ENCODE measurements around the gene AHI1. TPM values are rescaled to one million over a fixed set of nuclear protein-coding genes. Genes with fewer than 3 reads are reported as not detected.

Gene AHI1
- total RNA-seq, 1 experiment from 2014 or later: 6.4 TPM

DNA sequence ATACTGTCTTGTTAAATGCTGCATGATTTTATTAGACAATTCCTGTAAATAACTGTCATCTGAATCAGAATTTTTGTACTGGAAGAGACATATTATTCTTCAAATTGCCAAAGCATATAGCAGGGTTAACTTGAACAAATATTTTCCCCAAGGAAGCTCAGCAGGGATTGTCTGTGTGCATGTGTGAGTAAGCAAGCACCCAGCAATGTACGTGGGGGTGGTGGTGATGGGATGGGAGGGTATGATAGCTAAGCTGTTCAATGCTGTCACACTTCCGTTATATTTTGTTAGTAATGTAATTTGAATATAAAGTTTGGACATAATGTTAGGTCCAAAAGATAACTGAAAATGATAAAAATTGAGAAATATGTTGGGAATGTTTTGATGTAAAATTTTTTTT is 198.3 kb downstream of the AHI1 start:
- DNase-seq (ENCODE audit: low spot score): no peak

DNA sequence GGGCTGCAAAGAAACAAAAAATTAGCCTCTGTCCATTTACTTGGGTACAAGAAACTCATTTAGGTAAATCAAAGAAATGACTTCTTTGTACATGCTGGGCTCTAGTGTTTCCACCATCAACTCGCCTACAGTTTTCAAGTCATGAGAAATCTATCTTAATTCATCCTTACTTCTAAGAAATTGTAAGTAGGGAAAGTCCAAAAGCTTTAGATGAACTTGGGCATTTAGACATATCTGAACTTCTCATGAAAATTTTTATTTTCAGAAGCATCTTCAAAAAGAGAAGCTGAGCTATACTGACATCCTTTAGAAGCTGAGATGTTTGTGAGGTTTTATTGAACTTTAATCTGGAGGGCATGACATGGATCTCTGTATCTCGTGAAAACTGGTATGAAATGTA is 199.1 kb downstream of the AHI1 start:
- DNase-seq (ENCODE audit: low spot score): no peak

DNA sequence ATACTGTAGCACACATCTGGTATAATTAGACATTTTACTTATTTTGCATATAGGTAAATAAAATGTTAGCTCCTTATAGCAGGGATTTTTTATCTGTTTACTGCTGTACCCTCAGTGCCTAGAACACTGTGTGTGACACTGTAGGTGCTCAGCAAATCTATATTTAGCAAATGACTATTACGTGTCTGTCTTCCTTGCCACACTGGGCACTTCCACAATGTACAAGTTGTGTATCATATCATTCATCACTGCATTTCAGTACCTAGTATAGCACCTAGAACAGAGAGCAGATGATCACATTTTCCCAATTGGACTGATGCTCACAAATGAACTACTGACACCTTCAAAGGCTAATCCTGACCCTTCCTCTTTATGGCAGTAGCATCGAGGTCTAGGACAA is 200.8 kb downstream of the AHI1 start:
- no peak for DNase-seq (ENCODE audit: low spot score)

DNA sequence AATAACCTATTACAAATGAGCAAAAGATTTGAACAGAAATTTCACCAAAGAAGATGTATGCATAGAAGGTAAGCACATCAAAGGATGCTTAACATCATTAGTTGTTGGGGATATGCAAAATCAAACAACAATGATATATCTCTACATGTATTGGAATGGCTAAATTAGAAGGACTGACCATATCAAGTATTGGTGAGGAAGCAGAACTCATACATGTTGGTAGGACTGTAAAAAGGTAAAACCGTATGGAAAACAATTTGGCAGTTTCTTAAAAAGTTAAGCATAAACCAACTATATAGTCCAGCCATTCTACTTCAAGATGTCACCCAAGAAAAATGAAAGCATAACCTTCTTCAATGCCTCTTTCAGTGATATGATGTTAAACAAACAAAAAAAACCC is 202.5 kb downstream of the AHI1 start:
- DNase-seq (ENCODE audit: low spot score): no peak

DNA sequence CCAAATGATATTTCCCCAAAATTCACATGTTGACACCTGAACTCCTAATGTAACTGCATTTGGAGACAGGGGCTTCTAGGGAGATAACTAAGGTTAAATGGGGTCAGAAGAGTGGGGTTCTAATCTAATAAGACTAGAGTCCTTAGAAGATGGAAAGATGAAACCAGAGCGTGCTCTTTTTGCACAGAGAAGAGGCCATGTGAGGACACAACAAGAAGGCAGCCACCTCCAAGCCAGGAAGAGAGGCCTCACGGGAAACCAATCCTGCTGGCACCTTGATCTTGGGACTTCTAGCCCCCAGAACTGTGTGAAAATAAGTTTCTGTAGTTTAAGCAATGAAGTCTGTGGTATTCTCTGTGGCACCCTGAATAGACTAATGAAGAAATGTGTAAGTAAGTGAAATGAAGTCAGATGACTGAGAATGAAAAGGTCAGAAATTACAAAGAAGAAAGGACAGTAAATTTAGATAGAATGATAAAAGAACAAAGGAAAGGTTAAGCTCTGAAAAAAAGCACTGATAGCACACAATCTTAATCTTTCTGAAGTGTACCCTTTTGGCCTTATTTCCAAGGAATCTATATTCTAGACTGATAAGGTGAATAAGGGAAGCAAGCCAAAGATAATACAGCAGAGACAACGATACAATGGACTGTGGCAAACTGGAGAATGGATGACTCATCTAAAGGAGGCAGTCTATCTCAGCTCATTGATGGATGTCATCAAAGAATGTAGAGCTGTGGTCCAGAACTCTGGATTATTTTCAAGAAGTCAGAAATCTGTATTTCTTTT is 206.1 kb downstream of the AHI1 start:
- DNase-seq (ENCODE audit: low spot score): no peak

DNA sequence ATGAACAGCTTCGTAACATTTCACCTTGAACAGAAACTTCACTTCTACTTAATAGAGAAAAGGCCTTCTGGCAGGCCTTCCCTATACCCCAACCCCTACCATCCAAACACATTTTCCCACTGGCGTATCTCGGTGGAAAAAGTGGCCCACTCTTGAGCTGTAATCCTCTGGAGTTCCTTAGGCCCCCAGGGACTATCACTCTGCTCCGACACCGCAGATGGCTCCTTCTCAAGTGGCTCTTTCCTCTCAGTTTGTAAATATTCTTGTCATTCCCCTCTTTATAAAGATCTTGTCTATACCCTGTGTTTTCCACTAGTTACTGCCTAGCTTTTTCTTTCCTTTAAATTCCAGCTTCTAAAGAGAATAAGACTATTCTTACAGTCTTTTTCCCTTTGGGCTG is 207.7 kb downstream of the AHI1 start:
- DNase-seq (ENCODE audit: low spot score): no peak

DNA sequence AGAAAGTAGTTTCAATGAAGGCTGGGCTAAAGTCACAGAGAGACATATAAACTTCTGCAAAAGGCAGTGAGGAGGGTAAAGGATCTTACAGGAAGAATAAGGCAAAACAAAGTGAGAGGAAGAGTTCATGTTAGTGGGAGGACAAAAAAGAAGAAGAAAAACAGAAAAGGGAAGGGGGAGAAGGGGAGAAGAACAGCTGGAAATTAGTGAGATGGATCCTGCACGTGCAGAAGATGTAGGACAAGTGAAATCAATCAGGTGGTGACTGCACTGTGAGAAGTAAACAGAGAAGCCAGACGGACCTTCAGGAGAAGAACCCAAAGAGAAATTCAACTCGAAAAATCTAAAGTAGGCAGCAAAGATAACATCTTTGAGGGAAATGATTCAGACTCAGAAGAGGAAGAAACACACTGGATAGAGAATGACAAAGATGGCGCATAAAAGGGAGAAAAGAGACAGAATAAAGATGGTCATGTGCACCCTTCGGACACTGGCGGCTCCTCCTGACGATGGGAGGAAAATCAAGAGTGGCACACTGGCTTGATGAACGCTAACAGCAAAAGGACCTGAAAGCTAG is 210.5 kb downstream of the AHI1 start:
- DNase-seq (ENCODE audit: low spot score): no peak

DNA sequence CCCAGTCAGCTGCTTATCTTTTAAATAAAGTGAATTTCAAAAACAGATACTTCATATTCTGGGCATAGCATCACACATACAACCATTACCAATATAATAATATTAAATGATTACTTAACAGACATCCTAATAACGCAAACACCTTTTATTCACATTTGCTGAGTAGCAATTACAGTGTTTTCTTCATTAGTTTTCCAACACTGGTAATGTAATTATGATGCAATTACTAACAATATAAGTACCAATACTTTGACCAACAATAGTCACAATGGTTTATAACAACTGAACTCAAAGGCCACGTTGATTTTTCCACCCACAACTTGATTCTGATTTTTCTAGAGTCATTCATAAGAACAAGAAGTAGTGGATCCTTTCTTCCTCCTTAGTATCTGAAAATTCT is 212.4 kb downstream of the AHI1 start:
- no peak for DNase-seq (ENCODE audit: low spot score)

DNA sequence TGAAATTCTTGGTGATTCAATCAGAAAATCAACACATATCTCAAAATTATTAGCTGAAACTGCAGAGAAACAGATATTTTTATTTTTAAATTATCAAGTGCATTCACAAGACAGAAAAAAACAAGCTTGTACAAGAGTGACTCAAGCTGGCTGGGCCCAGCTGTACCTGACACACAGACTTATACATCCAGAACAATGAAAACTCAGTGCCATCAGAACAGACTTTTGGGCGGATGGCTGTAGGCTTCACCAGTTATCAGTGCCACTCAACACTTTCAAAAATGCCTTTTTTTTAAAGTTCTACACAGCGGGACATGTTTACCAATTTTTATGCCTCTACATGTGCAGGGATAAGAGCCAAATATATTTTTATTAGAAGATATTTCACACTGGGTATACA is 213.6 kb downstream of the AHI1 start:
- no peak for DNase-seq (ENCODE audit: low spot score)

DNA sequence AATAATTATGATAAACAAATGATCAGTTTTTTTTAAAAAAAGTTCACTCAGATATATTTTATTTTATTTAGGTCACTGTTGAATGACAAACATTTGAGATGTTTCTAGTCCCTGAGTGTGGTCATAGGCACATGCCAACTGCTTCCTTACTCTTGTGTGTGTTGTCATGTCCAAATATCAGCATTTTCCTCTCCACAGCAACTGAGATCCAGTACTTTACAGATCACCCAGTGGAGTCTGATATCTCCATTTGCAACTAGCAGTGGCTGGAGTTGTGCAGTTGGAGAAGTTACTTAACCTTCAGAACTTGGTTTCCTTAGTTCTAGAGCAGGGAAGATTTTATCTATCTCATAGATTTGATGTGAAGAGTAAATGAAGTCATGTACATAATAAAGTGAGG is 215.1 kb downstream of the AHI1 start:
- DNase-seq (ENCODE audit: low spot score): no peak

DNA sequence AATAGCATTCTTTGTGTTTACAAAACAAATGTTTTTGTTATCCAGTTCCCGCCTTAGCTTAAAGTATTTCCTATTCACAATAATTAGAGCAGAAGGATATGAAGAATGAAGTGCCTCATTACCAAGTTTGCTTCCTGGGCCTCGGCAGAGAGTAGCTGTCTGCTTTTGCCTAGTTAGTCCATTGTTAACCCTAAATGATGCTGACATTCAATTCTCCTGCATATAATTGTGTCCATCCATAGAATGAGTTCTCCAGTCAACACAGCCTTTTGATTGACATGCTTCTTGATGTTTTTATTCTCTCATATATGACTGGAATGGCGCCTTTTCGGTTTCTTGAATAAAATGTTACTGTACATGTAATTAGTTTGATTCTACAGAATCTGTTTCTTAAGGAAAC is 215.6 kb downstream of the AHI1 start:
- DNase-seq (ENCODE audit: low spot score): no peak

DNA sequence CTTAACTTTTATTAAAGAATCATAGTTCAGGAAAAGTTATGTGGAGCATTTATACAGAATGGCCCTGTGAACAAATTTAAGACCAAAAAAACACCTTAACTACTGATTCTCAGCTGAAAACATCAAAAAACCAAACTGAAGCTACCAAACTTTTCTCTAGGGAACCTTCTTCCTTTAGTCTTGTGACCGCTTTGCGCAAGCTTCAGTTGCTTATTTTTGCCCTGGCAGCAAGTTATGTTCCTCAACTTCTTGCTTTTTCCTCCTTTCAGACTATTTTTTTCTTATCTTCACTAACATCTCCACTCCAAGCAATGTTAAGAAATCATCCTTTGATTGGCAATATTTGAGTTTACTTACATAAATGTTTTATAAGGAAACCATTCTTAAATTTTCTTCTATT is 216.3 kb downstream of the AHI1 start:
- no peak for DNase-seq (ENCODE audit: low spot score)

DNA sequence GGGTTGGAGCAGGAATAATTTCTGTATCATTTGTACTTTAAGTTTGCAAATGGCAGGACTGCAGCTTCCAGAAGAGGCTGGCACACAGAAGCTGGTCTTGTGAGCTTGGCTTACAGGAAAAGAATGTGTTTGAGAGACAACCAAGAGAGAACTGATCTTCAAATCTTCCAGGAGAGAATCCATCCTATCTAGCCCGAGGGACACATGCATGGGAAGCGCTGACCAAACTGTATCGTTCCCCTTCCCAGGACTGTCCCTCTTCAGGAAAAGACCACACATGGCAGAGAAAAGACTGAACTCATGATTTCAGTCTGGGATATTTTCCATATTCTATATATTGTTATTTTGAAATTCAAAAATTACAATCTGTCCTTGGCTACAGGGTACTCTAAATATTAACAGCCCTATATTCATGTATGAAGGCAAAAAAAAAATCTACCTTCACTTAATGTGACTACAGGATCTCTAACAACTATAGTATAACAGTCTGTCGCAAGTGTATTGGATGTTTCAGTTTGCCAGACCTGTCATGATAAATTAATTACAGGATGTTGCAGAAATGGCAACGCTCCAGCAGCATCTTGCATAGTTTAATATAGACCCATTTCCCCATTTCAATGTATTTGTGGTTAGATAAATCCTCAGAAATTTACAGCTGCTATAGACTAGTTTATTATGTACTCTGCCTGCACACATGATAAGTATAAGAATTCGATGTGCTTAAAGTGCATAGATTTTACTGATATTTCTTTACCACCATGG is 217.0 kb downstream of the AHI1 start:
- no peak for DNase-seq (ENCODE audit: low spot score)

DNA sequence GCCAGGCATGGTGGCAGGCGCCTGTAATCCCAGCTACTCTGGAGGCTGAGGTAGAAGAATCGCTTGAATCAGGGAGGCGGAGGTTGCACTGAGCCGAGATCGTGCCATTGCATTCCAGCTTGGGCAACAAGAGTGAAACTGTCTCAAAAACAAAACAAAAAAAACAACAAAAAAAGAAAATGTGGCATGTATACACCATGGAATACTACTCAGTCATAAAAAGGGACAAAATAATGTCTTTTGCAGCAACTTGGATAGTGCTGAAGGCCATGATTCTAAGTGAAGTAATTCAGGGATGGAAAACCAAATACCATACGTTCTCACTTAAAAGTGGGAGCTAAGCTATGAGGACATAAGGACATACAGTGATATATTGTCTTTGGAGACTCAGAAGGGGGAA is 220.1 kb downstream of the AHI1 start:
- no peak for DNase-seq (ENCODE audit: low spot score)

DNA sequence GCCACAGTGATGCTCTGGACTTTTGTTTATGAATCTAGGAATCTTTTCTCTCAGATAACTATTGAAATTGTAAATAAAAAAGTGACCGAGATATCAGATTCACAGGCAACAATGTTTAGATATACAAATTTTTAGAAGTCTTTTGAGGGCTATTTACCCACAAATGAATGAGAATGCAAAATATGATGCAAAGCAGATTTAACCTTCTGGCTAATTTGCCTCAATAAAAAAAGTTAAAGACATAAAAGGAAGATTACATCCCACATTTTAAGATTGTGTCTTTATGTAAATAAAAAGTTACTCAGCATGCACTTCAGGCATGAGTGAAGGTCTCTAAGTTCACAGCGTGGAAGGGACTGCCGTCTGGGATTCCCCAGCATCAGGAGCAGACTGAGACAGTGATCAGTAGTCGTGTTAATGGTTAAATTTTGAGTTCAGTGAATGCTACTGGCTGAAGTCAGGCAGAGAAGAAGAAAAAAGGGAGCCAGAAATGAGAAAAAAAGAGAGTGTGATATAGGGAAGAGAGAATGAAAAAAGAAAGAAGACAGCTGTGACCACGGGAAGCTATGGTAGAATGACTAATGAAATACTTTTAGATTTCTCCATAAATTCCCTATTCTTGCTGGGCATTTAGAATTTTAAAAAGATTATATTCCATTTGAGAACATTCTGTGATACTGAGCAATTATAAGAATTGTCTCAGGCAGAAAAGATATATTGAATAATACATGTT is 222.8 kb downstream of the AHI1 start:
- no peak for DNase-seq (ENCODE audit: low spot score)

DNA sequence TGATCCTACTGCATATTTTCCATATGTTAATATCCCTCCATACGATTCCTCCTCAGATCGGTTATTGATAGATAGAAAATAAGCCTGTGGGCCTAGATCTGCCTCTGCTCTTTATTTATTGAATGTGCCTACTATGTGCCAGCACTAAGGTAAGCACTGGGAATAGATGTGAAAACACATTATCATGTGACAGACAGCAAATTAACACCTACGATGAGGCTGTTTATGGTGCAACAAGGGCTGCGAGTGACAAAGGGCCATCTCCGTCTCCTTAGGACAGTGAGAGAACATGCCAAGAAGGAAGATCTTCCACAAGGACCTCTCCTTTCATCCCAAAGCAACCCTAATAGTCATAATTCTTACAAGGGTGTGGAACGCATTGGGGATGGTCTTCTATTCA is 225.9 kb downstream of the AHI1 start:
- DNase-seq (ENCODE audit: low spot score): no peak

DNA sequence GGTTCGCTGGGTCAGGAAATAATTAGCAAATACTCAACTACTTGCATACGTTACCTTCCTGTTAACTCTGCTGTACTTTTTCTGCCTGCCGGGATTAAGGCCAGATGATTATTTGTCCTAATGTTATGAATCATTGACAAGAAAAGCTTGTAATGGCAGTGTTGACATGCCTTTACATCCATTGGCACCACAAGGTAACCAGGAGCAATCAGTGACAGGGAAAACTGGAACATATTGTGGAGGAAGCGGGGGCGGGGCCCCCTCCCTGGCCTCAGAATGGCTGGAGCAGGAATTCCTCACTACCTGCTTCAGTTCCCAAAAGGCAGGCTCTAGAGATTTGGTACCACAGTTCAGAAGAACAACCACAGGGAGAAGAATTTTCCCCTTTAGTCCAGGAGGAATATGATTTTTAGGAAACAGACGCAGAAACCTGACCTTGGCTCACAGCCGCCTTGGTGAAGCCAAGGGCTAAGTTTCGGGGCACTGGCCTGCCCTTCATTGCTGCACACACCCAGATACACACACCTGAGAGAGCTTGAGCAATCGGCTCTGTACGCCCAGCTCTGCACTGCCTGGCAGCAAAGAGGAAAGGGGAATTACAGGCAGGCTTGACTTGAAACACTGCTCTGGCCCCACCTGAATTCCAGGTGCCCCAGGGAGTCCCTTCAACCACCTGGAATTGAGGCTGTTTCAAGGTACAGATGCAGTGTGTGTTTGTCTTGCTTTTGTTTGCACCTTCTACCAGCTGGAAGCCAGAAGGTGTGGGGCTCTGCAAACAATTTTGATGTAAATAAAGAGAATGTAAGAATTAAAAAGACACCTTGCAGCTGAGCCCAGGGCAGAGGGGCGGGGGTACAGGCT is 226.6 kb downstream of the AHI1 start:
- DNase-seq (ENCODE audit: low spot score): no peak

DNA sequence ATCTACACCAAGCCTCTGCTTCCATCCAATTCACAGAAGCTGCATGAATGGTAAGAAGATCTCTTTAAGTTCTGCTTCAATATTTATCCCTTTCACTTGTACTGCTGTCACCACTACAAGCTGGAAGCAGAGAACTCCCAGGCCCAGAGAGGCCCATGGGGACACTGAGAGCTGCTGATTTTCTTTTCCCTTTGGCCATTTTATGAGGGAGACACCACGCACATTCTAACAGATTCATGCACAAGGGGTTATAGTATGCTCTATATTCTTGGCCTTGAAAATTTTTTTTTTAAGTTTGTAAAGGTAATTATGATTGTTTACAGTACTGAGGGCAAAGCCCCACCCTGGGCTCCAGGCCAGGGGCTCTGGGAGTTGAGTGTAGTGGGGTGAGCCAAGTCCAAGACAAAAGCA is 228.1 kb downstream of the AHI1 start:
- DNase-seq (ENCODE audit: low spot score): no peak

DNA sequence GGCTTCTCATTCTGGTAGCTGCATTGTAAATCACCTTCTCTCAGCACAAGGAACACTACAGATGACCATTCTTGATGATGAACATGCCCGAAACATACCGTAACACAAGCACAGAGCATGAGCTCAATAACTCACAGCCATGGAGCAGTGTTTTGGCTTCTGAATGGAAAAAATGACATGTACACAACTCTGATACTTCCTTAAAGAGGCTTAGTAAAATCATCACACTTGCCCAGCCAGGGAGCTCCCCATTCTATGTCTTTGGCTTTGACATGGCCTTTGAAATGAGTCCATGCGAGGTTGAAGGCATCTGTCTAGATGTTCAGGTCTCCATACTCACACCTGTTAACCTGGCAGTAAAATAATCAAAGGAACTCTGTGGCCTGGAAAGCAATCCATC is 228.8 kb downstream of the AHI1 start:
- DNase-seq (ENCODE audit: low spot score): no peak

DNA sequence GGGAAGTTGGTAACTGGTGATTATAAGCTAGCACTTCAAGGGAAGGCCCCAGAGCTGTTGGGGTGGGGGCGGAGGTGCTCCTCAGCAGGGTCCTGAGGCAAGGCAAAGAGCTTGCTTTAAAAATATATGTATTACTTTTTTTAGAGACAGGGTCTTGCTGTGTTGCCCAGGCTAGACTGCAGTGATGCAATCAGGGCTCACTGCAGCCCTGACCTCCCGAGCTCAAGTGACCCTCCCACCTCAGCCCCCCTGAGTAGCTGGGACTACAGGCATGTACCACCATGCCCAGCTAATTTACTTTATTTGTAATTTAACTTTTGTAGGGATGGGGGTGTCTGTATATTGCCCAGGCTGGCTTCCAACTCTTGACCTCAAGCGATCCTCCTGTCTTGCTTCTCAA is 229.3 kb downstream of the AHI1 start:
- no peak for DNase-seq (ENCODE audit: low spot score)

DNA sequence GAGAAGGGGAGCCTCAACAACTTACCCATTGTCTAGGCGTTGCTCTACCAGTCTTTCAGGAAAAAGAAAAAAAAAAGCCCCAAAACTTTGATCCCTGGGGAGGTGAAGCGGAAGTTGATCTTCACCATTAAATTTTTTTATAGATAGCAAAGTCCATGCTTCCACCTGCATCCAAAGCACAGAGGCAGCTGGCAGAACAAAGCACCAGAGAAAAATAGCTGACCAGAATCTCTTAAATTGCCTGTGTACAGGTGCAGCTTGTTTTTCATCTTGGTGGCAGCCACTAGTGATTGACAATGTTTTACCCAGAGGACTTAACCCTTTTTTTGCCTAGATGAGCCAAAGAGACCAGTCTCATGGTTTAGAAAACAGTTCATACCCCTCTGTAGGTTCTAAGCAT is 230.5 kb downstream of the AHI1 start:
- no peak for DNase-seq (ENCODE audit: low spot score)

DNA sequence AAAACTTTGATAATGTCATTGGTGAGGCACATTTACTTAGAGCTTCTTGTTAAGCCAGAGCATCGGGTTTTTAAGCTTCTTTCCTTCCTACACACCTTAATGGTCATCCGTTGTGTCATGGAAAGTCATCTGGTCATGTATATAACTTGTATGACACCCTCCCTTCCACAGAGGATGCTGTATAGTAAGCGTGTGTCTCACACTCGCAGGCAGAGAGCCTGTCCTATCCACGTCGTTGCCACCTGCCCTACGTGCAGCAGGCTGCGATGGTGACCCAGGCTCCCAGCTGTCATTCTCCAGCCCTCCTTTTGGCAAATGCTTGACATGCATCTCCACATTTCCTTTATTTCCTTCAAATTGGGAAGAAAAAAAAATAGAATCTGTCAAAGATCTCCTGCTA is 230.9 kb downstream of the AHI1 start:
- no peak for DNase-seq (ENCODE audit: low spot score)
